ENCODE results near the gene ERC2.

- TF ChIP-seq CTCF (IDR thresholded peaks at IDR 0.05), result peak; percentile 37
- no peak for TF ChIP-seq ZFX (IDR thresholded peaks at IDR 0.05; ENCODE audit: borderline replicate concordance)
Observed at GRCh38 chr3:55609230-55609827, 858.9 kb downstream of the ERC2 start.

All from 22Rv1 (cell line).